Measurements from ENCODE around the gene EYA4. TPM values are rescaled to one million over a fixed set of nuclear protein-coding genes. Genes with fewer than 3 reads are reported as not detected.

EYA4 gene
- total RNA-seq, 1 donor from 2014 or later: 1.6 TPM

DNA sequence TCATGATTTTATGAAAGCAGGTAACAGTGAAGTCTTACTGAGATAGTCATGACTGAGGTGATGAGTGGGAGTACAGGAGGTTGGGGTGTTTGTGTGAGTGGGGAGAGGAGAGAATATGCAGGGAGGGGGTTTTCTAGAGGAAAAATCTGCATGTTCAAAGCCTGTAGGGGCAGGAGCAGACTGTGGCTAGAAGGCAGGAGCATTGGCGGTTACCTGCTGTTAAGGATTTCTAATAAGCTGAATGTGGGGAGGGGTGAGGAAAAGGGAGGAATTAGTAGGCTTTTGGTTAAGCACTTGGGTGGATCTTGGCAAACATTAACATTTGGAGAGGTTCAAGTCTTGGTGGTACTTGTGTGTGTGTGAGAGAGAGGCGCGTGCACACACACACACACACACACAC lies 70.8 kb downstream of the EYA4 start:
- no peaks in the 10 kb centered on the region for H3K79me2 ChIP-seq (ENCODE audit: insufficient read depth, low read length)
- H3K9me3 Mint-ChIP-seq (ENCODE audit: unreplicated experiment): no peaks in the 10 kb centered on the region
- no peak overlapping the region for H3K4me3 Mint-ChIP-seq (ENCODE audit: unreplicated experiment)
- H3K27ac Mint-ChIP-seq (ENCODE audit: unreplicated experiment): no peak overlapping the region
- H3K9me3 ChIP-seq (ENCODE audit: insufficient read depth, low read depth, low read length): no peaks in the 10 kb centered on the region
- peaks cover 6% of the 10 kb centered on the region for H3K4me1 Mint-ChIP-seq (ENCODE audit: low read depth, unreplicated experiment)
- FAIRE-seq (no peak), DNase-seq (ENCODE audit: low read depth) (no peak)
- H3K27ac ChIP-seq (ENCODE audit: low read depth, low read length): no peak overlapping the region
- H4K20me1 ChIP-seq (ENCODE audit: insufficient read depth, low read length): no peaks in the 10 kb centered on the region
- H3K9ac ChIP-seq (ENCODE audit: low read length): no peak overlapping the region
- no peak for TF ChIP-seq EZH2 (IDR thresholded peaks at IDR 0.05; ENCODE audit: insufficient read depth, low read length)
- TF ChIP-seq CTCF (IDR thresholded peaks at IDR 0.05; ENCODE audit: insufficient read depth, low read depth, low read length): no peak
- no peaks in the 10 kb centered on the region for H3K4me1 ChIP-seq (ENCODE audit: insufficient read depth, low read length)
- no peak overlapping the region for H3K4me3 ChIP-seq (ENCODE audit: insufficient read depth, low read depth, low read length)
- H3K27me3 Mint-ChIP-seq (ENCODE audit: low read depth, unreplicated experiment): no peaks in the 10 kb centered on the region
- H3K36me3 ChIP-seq (ENCODE audit: insufficient read depth, low read length): no peaks in the 10 kb centered on the region
- no peaks in the 10 kb centered on the region for H3K27me3 ChIP-seq (ENCODE audit: insufficient read depth, low read length)
- no peak overlapping the region for H3K4me2 ChIP-seq (ENCODE audit: low read length)
- H3K36me3 Mint-ChIP-seq (ENCODE audit: low read depth, unreplicated experiment): no peaks in the 10 kb centered on the region
- H2AFZ ChIP-seq (ENCODE audit: low read depth, low read length): no peak overlapping the region

- Histone ChIP-seq H3K4me1 (ENCODE audit: insufficient read depth, low read length) (no peaks in the 10 kb centered on the region), H3K27ac (ENCODE audit: low read depth, low read length) (no peak overlapping the region), H3K9me3 (ENCODE audit: insufficient read depth, low read depth, low read length) (no peaks in the 10 kb centered on the region), H3K27me3 (ENCODE audit: insufficient read depth, low read length) (no peaks in the 10 kb centered on the region), H3K9ac (ENCODE audit: low read length) (no peak overlapping the region), H3K79me2 (ENCODE audit: insufficient read depth, low read length) (no peaks in the 10 kb centered on the region), H3K36me3 (ENCODE audit: insufficient read depth, low read length) (no peaks in the 10 kb centered on the region), H3K4me3 (ENCODE audit: insufficient read depth, low read depth, low read length) (no peak overlapping the region), H3K4me2 (ENCODE audit: low read length) (no peak overlapping the region), H4K20me1 (ENCODE audit: insufficient read depth, low read length) (no peaks in the 10 kb centered on the region), H2AFZ (ENCODE audit: low read depth, low read length) (no peak overlapping the region)
- FAIRE-seq (no peak), DNase-seq (ENCODE audit: low read depth) (no peak)
- no peak for TF ChIP-seq EZH2 (IDR thresholded peaks at IDR 0.05; ENCODE audit: insufficient read depth, low read length)
- TF ChIP-seq CTCF (IDR thresholded peaks at IDR 0.05; ENCODE audit: insufficient read depth, low read depth, low read length): no peak
- Mint-ChIP-seq H3K4me3 (ENCODE audit: unreplicated experiment) (no peak overlapping the region), H3K9me3 (ENCODE audit: unreplicated experiment) (no peaks in the 10 kb centered on the region), H3K36me3 (ENCODE audit: low read depth, unreplicated experiment) (no peaks in the 10 kb centered on the region), H3K4me1 (ENCODE audit: low read depth, unreplicated experiment) (peaks cover 6% of the 10 kb centered on the region), H3K27ac (ENCODE audit: unreplicated experiment) (no peak overlapping the region), H3K27me3 (ENCODE audit: low read depth, unreplicated experiment) (no peaks in the 10 kb centered on the region)
Measured at GRCh38 chr6:133313068-133313467, 71.9 kb downstream of the EYA4 start.

DNA sequence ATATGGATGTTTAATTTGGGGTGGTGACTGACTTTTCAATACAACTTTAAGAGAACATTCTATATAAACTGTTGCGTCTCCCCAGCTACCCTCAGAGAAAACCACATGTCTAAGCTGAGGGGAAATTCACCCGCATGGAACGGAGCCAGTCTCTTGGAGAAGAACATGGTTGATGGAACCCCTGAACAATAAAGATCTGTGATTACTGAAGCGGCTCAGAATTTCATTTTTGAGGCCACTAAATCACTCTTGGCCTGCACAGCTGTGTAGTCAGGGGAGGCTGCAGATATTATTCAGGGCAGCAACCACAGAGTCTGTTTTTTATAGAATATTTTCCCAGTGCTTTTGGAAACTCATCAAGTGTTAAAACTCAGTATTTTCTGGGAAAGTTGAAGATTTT lies 73.8 kb downstream of the EYA4 start:
- Histone ChIP-seq H3K27ac (ENCODE audit: low read depth, low read length) (no peak overlapping the region), H3K36me3 (ENCODE audit: insufficient read depth, low read length) (no peaks in the 10 kb centered on the region), H3K9me3 (ENCODE audit: insufficient read depth, low read depth, low read length) (no peaks in the 10 kb centered on the region), H3K4me1 (ENCODE audit: insufficient read depth, low read length) (no peaks in the 10 kb centered on the region), H3K79me2 (ENCODE audit: insufficient read depth, low read length) (no peaks in the 10 kb centered on the region), H3K4me2 (ENCODE audit: low read length) (no peak overlapping the region), H3K4me3 (ENCODE audit: insufficient read depth, low read depth, low read length) (no peak overlapping the region), H2AFZ (ENCODE audit: low read depth, low read length) (no peak overlapping the region), H4K20me1 (ENCODE audit: insufficient read depth, low read length) (no peaks in the 10 kb centered on the region), H3K9ac (ENCODE audit: low read length) (no peak overlapping the region), H3K27me3 (ENCODE audit: insufficient read depth, low read length) (no peaks in the 10 kb centered on the region)
- H3K4me1 Mint-ChIP-seq (ENCODE audit: low read depth, unreplicated experiment): peaks cover 6% of the 10 kb centered on the region
- H3K4me3 Mint-ChIP-seq (ENCODE audit: unreplicated experiment): no peak overlapping the region
- no peak overlapping the region for H3K27ac Mint-ChIP-seq (ENCODE audit: unreplicated experiment)
- no peaks in the 10 kb centered on the region for H3K36me3 Mint-ChIP-seq (ENCODE audit: low read depth, unreplicated experiment)
- no peaks in the 10 kb centered on the region for H3K9me3 Mint-ChIP-seq (ENCODE audit: unreplicated experiment)
- FAIRE-seq: no peak
- no peaks in the 10 kb centered on the region for H3K27me3 Mint-ChIP-seq (ENCODE audit: low read depth, unreplicated experiment)
- peak; percentile 47 for DNase-seq (ENCODE audit: low read depth)
- TF ChIP-seq EZH2 (IDR thresholded peaks at IDR 0.05; ENCODE audit: insufficient read depth, low read length) (no peak), CTCF (IDR thresholded peaks at IDR 0.05; ENCODE audit: insufficient read depth, low read depth, low read length) (no peak)
